Activated CD4-positive, alpha-beta T cell treated with anti-CD3 and anti-CD28 coated beads, Interleukin-10, Interleukin-2, amounts not matched to agents 100 ng/mL and 50 ng/mL, durations not matched to agents 16 hours and 8 hours (primary cell): ENCODE data around the gene NPNT.

Source experiments
- DNase-seq: peaks from one replicate; pipeline ENCODE4 v3.0.0-alpha.2; 2020

NPNT gene

GRCh38 chr4:105921301-105921700, 26.0 kb downstream of the NPNT start:
- DNase-seq, result no peak

GRCh38 chr4:105923497-105924238, 28.4 kb downstream of the NPNT start:
- no peak for DNase-seq

DNA sequence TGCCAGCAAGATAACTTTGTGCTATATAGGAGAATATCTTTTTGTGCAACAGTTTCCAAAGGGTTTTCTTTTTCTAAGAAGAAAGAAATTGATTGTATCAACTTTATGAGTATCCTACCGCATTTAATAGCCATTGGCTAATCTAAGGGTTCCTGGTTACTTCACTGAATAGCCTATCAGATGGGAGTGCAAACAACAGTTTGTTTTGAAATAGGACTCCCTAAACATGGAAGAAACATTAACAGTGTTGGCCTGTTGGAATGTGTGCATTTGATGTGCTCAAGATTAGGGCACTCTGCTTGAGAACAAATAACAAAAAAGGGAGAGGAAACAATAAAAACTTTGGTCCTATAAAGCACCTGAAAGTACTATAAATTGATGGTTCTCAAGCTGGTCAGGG, 29.1 kb downstream of the NPNT start:
- DNase-seq, result no peak

DNA sequence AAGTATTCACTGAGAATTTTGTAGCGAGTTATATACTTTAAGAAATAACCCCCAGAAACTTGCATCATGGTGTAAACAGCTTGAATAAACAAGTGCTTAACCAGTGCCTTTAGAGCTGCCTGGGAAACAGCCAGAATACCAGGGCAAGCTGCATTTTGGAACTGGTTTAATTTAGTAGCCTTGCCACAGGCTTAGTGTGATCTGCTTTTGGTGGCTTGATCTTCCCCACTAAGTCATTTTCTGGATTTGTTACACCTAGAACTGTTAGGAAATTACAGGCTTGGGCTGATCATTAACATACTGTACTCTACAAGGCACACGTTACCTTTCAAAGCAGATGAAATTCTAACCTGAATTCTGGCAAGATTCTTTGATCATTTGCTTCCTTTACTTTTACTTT, 35.4 kb downstream of the NPNT start:
- no peak for DNase-seq

- no peak for DNase-seq
Measured at GRCh38 chr4:105933083-105933482, 37.8 kb downstream of the NPNT start.

GRCh38 chr4:105934386-105934785, 39.1 kb downstream of the NPNT start:
- no peak for DNase-seq

- DNase-seq, result no peak
Measured at GRCh38 chr4:105936901-105937300, 41.6 kb downstream of the NPNT start.

- no peak for DNase-seq
Measured at GRCh38 chr4:105937759-105938158, 42.5 kb downstream of the NPNT start.

DNA sequence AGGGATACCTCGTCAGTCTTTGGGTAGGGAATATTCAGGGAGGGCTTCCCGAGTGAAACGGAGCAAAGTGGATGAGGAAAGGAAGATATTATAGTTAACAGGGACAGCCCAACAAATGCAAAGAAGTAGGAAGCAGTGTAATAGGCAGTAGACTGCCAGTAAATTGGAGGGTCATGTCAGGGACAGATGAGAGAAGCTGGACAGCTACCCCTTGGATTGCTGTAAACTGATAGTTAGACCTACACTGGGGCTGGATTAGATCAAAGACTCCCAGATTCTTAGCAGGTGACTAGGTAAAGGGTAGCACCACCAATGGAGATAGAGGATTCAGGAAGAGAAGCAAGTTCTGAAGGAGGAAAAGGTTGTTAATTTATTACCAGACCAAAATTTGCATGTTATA, 48.0 kb downstream of the NPNT start:
- no peak for DNase-seq

DNA sequence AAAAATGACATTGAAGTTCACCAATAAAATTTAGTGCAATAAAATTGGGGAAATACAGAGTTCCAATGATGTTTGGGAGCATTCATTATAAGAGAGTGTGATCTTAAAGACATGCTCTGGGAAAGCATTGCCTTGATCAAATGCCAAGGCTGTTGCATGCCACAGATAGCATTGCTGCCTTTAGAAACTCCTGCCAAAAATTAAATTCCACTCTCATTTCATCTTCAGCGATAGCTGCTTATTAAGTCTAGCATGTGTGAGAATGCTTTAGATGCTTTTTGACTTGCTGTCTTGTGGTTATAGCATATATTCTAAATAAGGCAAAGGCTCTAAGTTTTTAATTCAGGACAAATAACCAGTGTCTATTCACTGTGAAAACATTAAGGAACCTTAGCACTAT, 49.3 kb downstream of the NPNT start:
- no peak for DNase-seq

- DNase-seq, result no peak
Measured at GRCh38 chr4:105946771-105947170, 51.5 kb downstream of the NPNT start.

DNA sequence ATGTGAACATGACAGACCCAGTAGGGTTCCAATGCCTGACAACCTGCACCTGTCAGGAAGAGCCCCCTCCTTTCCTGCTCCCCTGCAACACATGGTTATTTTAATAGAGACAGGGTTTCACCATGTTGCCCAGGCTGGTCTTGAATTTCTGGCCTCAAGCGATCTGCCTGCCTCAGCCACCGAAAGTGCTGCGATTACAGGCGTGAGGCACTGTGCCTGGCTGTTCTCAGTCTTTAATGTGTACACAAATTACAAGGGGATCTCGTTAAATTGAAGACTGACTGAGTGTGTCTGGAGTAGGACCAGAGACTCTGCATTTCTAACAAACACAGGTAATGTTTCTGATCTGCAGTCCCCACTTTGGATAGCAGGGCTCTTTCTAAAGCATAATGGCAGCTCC, 55.4 kb downstream of the NPNT start:
- no peak for DNase-seq

DNA sequence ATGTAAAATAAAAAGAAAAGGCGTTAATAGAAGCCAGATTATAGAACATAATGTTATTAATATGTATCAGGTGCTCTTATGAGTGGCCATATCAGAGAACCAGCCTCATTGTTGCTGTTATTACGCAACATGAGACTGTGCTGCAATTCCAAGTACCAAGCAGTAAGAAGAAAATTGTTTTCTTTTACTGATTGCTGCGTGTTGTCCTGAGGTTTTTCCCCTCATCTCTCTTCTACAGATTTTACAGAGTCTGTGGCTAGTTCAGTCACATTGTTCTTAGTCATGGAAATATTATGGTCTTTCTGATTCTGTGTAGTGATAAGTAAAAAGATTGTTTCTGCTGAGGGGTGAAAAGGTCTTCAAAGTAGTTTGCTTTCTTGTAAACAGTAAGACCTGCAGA, 55.9 kb downstream of the NPNT start:
- peak; percentile 2 for DNase-seq

DNA sequence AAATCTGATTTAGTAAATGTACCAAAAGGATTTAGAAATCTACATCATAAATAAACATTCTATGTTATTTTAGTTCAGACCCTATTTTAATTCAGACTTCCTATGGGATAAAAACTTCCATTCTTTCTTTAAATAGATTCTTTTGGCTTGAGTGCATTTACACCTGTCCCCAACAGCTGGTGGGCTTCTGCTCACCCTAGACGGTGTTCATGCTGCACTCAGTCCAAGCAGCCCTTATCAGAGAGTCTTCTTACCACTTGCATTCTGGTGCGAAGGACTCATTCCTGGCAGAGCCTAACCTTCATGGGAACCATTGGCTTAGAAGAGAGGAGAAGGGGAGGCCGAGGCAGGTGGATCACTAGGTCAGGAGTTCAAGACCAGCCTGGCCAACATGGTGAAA, 57.3 kb downstream of the NPNT start:
- no peak for DNase-seq

GRCh38 chr4:105956569-105956968, 61.3 kb downstream of the NPNT start:
- no peak for DNase-seq

- no peak for DNase-seq
Measured at GRCh38 chr4:105957680-105958079, 62.4 kb downstream of the NPNT start.

GRCh38 chr4:105963461-105964400, 68.5 kb downstream of the NPNT start:
- DNase-seq, result no peak

- DNase-seq, result no peak
Measured at GRCh38 chr4:105965183-105965800, 70.0 kb downstream of the NPNT start.

DNA sequence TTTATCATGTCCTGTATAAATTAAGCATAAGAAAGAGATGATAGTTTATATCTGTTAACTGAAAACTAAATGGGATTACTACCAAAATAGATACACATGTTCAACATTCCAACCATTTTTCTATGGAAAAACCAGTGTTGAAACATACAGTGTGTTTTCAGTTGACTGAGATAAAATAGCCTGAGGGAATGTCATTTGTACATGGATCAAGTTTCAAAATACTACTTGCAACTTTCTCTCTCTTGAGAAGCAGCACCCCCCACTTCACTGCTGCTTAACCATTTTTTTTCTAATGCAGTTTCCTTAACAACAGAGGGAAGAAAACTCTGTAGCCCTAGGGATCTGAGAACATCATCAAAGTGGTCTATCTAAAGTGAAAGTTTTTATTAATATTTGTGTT, 70.8 kb downstream of the NPNT start:
- no peak for DNase-seq

- no peak for DNase-seq
Measured at GRCh38 chr4:105967058-105967658, 71.9 kb downstream of the NPNT start.

- no peak for DNase-seq
Measured at GRCh38 chr4:105969575-105969974, 74.3 kb downstream of the NPNT start.

- no peak for DNase-seq
Measured at GRCh38 chr4:105970371-105970770, 75.1 kb downstream of the NPNT start.

DNA sequence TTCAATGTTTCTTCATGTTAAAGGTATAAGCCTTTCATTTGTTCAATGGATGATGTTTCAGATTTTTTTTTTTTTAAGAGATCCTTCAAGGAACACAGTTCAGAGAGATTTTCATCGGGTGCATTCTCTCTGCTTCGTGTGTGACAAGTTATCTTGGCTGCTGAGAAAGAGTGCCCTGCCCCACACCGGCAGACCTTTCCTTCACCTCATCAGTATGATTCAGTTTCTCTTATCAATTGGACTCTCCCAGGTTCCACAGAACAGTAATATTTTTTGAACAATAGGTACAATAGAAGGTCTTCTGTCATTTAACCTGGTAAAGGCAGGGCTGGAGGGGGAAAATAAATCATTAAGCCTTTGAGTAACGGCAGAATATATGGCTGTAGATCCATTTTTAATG, 75.8 kb downstream of the NPNT start:
- no peak for DNase-seq
